HCT116 (cell line): ENCODE data around the gene LRRC75A.

Source experiments
- JUND ChIP-seq: IDR thresholded peaks from 2 replicates; pipeline ENCODE4 v1.6.1; 2012
- POLR2A ChIP-seq: IDR thresholded peaks from 2 replicates; pipeline ENCODE4 v1.7.0; 2011; ENCODE audit warnings: borderline replicate concordance; ENCODE audit not compliant: insufficient read depth, insufficient read length; ENCODE audit errors: extremely low read depth
- POLR2AphosphoS5 ChIP-seq: IDR thresholded peaks from 2 replicates; pipeline ENCODE4 v1.6.1; 2011; ENCODE audit warnings: mild to moderate bottlenecking, low read depth, low read length, moderate library complexity
- RAD21 ChIP-seq: IDR thresholded peaks from 2 replicates; pipeline ENCODE4 v1.6.1; 2012; ENCODE audit warnings: low read depth, mild to moderate bottlenecking
- SIN3A ChIP-seq: IDR thresholded peaks from 2 replicates; pipeline ENCODE4 v1.6.1; 2012; ENCODE audit warnings: low read depth
- YY1 ChIP-seq: IDR thresholded peaks from 2 replicates; pipeline ENCODE4 v1.6.1; 2011; ENCODE audit warnings: low read length, low read depth, moderate library complexity, mild to moderate bottlenecking; ENCODE audit not compliant: insufficient replicate concordance; ENCODE audit errors: extremely low read depth
- TF ChIP-seq, protein P1 (sequence below): IDR thresholded peaks from 2 replicates; pipeline ENCODE4 v1.6.1; 2012
- TF ChIP-seq, protein P2 (sequence below), 3 experiments: fragments of 200-600 bp in 1 of 3; sonication (generic) in 1 of 3; IDR thresholded peaks in 2 of 3; conservative IDR thresholded peaks in 1 of 3; 2 replicates each; pipeline ENCODE4 v1.5.1; 2012 to 2017; ENCODE audit warnings: low read depth in 2 of 3, low read length in 2 of 3, antibody characterized with exemption in 1 of 3, borderline replicate concordance in 1 of 3, control low read depth in 1 of 3, mild to moderate bottlenecking in 1 of 3, mixed read lengths in 1 of 3, mixed run types in 1 of 3, moderate library complexity in 1 of 3; ENCODE audit not compliant: insufficient read depth in 1 of 3

DNA sequence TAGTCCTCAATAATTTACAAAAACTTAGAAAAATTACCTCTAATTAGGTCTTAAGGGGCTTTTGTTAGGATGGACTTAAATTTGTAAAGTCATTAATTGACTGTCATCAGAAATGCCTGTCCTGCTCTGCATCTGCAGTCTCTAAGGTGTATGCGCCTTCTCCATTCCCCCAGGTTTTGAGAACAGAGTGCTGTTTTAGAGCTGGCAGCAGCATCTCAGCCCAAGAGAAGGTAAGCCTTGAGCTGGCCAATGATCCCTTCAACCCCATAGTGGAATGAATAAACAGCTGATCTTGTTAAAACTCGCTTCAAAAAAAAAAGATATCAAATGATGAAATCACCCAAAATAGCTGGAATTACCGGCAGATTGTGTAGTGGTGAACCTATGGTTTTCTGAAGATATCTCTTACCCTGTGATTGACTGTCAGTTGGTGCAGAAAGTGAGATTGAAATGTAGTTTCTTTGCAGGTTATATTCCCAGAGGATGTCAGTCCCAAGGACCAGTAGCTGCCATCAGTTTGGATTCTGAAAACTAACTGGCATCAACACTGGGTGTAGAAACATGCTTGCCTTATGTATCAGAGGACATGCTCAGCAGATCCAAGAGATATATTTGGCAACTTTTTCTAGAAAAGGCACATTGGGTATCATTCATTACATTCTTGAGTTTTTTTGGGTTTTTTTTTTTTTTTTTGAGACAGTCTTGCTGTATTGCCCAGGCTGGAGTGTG, 50.9 kb downstream of the LRRC75A start:
- TF ChIP-seq POLR2A = no peak
- TF ChIP-seq, protein P1, sequence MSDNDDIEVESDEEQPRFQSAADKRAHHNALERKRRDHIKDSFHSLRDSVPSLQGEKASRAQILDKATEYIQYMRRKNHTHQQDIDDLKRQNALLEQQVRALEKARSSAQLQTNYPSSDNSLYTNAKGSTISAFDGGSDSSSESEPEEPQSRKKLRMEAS = no peak
- TF ChIP-seq, protein P2, sequence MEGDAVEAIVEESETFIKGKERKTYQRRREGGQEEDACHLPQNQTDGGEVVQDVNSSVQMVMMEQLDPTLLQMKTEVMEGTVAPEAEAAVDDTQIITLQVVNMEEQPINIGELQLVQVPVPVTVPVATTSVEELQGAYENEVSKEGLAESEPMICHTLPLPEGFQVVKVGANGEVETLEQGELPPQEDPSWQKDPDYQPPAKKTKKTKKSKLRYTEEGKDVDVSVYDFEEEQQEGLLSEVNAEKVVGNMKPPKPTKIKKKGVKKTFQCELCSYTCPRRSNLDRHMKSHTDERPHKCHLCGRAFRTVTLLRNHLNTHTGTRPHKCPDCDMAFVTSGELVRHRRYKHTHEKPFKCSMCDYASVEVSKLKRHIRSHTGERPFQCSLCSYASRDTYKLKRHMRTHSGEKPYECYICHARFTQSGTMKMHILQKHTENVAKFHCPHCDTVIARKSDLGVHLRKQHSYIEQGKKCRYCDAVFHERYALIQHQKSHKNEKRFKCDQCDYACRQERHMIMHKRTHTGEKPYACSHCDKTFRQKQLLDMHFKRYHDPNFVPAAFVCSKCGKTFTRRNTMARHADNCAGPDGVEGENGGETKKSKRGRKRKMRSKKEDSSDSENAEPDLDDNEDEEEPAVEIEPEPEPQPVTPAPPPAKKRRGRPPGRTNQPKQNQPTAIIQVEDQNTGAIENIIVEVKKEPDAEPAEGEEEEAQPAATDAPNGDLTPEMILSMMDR (IDR thresholded peaks at IDR 0.05 in 2 of 3, conservative IDR thresholded peaks at IDR 0.05 in 1 of 3; ENCODE audit: borderline replicate concordance in 1 of 3, insufficient read depth in 1 of 3, low read depth in 2 of 3, low read length in 2 of 3) = no peak
- TF ChIP-seq JUND = 0 out of 2 replicates have a peak, but pooled peaks have one; percentile 11
- no peak; the same call in none of the 2 replicates for TF ChIP-seq POLR2AphosphoS5
- no peak for TF ChIP-seq YY1
- TF ChIP-seq SIN3A = no peak
- no peak for TF ChIP-seq RAD21
